Uterus (tissue), 4 donors: ENCODE measurements around the gene RMI2. TPM values are rescaled to one million over a fixed set of nuclear protein-coding genes. Genes with fewer than 3 reads are reported as not detected.

ENCODE experiments used
- DNase-seq, 2 donors: peaks; one replicate each; pipeline ENCODE4 v3.0.0-alpha.2; 2019 to 2020
- H3K27ac ChIP-seq, 2 donors: fragments of 200-600 bp; sonication (generic); 1 replicate in 1 of 2; 2 replicates in 1 of 2; pipeline ENCODE4 v1.5.1; 2016 to 2018
- H3K27me3 ChIP-seq, 2 donors: fragments of 200-600 bp; sonication (generic); one replicate each; pipeline ENCODE4 v1.5.1; 2018 to 2019; ENCODE audit warnings: control low read depth in 1 of 2
- H3K36me3 ChIP-seq, 2 donors: fragments of 200-600 bp; sonication (generic); one replicate each; pipeline ENCODE4 v1.5.1; 2019; ENCODE audit warnings: control low read depth in 1 of 2
- H3K4me1 ChIP-seq, 2 donors: fragments of 200-600 bp; sonication (generic); one replicate each; pipeline ENCODE4 v1.5.1; 2018 to 2019; ENCODE audit warnings: control low read depth in 1 of 2
- H3K4me3 ChIP-seq, 2 donors: fragments of 200-600 bp; sonication (generic); 1 replicate in 1 of 2; 2 replicates in 1 of 2; pipeline ENCODE4 v1.5.1; 2018 to 2019; ENCODE audit warnings: mild to moderate bottlenecking in 1 of 2
- H3K9me3 ChIP-seq, 2 donors: fragments of 200-600 bp; sonication (generic); one replicate each; pipeline ENCODE4 v1.5.1; 2019; ENCODE audit warnings: control low read depth in 1 of 2
- POLR2A ChIP-seq, 2 donors: fragments of 450-650 bp; IDR thresholded peaks; one replicate each; pipeline ENCODE4 v1.6.1; 2016; ENCODE audit warnings: antibody characterized with exemption in 2 of 2, mild to moderate bottlenecking in 1 of 2, moderate library complexity in 1 of 2
- intact Hi-C: fragments of 100-400 bp; cut with DNase I; formaldehyde crosslinking; loops from one replicate; pipeline ENCODE4 v1.15.1; 2023; ENCODE audit warnings: low total_unique reads
- total RNA-seq, 4 donors: library from RNA; depleted of rRNA in 3 of 4; stranded (reverse); fragments of >200 nt in 3 of 4; gene quantifications; one replicate each; pipeline versions ENCODE4 v1.1.0 to v1.2.4, GENCODE V29; 2014 to 2023
- TF ChIP-seq, protein P1 (sequence below), 4 experiments: fragments of 200-600 bp in 2 of 4; fragments of 450-650 bp in 2 of 4; sonication (generic) in 2 of 4; IDR thresholded peaks; one replicate each; pipeline ENCODE4 v1.5.1; 2016 to 2019; ENCODE audit warnings: antibody characterized with exemption in 4 of 4, mild to moderate bottlenecking in 2 of 4, moderate library complexity in 1 of 4
- donor health status: DM: yes; HTN: yes; CAD: no.

RMI2 gene
- total RNA-seq, 4 donors from 2014 or later: 0.49 to 15.3 TPM; not detected in 2

DNA sequence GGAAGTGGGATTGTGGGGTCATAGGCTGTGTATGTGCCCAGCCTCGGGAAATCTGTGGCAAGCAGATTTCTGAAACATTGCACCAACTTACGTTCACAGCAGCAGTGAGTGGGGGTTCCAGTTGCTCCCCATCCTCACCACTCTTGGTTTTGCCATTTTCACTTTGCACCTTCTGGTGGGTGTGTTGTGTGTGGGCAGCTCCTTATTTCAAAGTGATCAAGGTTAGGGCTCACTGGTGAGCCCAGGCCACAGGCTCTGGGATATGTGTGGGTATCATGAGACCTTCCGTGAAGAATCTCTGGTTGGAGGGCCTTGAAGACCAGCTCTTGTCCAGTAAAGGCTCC is 34.7 kb upstream of the RMI2 start:
- intact Hi-C loops: no loop called here
- Histone ChIP-seq H3K9me3 (no peaks in the 10 kb centered on the region), H3K27ac (peak overlapping the region in 1 of 2 donors; percentile 18), H3K4me1 (no peaks in the 10 kb centered on the region), H3K4me3 (no peak overlapping the region), H3K27me3 (no peaks in the 10 kb centered on the region), H3K36me3 (no peaks in the 10 kb centered on the region)
- TF ChIP-seq POLR2A (IDR thresholded peaks at IDR 0.05): no peak
- TF ChIP-seq, protein P1, sequence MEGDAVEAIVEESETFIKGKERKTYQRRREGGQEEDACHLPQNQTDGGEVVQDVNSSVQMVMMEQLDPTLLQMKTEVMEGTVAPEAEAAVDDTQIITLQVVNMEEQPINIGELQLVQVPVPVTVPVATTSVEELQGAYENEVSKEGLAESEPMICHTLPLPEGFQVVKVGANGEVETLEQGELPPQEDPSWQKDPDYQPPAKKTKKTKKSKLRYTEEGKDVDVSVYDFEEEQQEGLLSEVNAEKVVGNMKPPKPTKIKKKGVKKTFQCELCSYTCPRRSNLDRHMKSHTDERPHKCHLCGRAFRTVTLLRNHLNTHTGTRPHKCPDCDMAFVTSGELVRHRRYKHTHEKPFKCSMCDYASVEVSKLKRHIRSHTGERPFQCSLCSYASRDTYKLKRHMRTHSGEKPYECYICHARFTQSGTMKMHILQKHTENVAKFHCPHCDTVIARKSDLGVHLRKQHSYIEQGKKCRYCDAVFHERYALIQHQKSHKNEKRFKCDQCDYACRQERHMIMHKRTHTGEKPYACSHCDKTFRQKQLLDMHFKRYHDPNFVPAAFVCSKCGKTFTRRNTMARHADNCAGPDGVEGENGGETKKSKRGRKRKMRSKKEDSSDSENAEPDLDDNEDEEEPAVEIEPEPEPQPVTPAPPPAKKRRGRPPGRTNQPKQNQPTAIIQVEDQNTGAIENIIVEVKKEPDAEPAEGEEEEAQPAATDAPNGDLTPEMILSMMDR (IDR thresholded peaks at IDR 0.05): no peak
- no peak for DNase-seq

DNA sequence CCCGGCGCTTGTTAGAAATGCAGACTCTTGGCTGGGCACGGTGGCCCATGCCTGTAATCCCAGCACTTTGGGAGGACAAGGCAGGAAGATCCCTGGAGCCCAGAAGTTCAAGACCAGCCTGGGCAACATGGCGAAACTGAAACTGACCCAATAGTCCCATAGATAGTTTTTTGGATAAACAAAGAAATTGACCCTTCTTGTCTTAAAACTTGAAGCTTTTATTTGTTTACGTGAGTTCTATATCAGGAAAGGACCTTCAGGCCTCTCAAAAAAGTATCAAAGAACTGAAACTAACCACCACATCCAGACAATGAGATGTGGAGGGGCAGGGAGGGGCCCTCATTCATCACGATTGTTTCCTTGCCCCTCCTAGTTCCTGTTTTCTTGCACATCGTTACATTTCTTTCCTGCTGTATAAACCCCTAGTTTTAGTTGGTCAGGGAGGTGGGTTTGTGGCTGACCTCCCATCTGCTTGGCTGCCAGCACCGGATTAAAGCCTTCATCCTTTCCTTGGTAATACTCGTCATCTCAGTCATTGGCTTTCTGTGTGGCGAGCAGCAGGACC is 34.2 kb upstream of the RMI2 start:
- intact Hi-C loops: no loop called here

GRCh38 chr16:11312718-11313492 is 32.4 kb upstream of the RMI2 start:
- Histone ChIP-seq H3K27ac (peak overlapping the region; percentile 16 to 43), H3K9me3 (no peaks in the 10 kb centered on the region), H3K4me3 (no peak overlapping the region), H3K36me3 (no peaks in the 10 kb centered on the region), H3K27me3 (no peaks in the 10 kb centered on the region), H3K4me1 (no peaks in the 10 kb centered on the region)
- intact Hi-C loops: no loop called here
- TF ChIP-seq POLR2A (IDR thresholded peaks at IDR 0.05): no peak
- TF ChIP-seq, protein P1 (IDR thresholded peaks at IDR 0.05): no peak
- peak in 1 of 2 donors; percentile 43 for DNase-seq

More for the DNA sequence above, 34.2 kb upstream of the RMI2 start:
- TF ChIP-seq, protein P1 (IDR thresholded peaks at IDR 0.05): no peak
- TF ChIP-seq POLR2A (IDR thresholded peaks at IDR 0.05): no peak
- Histone ChIP-seq H3K36me3 (no peaks in the 10 kb centered on the region), H3K27ac (peak overlapping the region in 1 of 2 donors; percentile 18), H3K4me1 (no peaks in the 10 kb centered on the region), H3K27me3 (no peaks in the 10 kb centered on the region), H3K9me3 (no peaks in the 10 kb centered on the region), H3K4me3 (no peak overlapping the region)
- no peak for DNase-seq

DNA sequence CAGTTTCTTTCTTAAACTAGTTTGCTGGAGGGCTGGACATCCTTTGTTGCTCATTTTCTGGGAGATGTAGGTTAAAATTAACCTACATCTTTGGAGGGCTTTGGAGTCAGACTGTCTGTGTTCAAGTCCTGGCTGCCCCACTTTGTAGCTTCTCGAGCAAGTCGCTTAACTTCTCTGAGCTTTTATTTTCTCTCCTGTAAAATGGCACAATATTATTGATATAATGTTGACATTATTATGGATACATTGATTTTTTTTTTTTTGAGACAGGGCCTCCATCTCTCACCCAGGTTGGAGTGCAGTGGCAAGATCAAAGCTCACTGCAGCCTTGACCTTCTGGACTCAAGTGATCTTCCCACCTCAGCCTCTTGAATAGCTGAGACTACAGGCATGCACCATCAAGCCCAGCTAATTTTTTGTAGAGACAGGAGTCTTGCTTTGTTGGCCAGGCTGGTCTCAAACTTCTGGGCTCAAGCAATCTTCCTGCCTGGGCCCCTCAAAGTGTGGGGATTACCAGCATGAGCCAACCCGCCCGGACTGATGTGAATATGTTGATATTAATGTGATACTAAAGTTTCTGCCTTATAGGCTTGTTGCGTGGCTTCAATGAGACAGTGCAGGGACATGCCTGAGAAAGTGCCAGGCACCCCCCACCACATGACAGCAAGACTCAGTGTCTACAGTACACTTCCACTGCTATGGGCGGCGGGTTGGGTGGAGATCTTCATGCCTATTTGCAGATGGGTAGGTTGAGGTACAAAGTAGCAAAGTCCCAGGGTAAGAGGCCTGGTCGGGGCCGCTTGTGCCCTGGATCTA is 31.6 kb upstream of the RMI2 start:
- TF ChIP-seq, protein P1 (IDR thresholded peaks at IDR 0.05): no peak
- no peak for TF ChIP-seq POLR2A (IDR thresholded peaks at IDR 0.05)
- no peak overlapping the region for H3K4me3 ChIP-seq
- no peaks in the 10 kb centered on the region for H3K27me3 ChIP-seq
- DNase-seq: no peak
- no peaks in the 10 kb centered on the region for H3K9me3 ChIP-seq
- intact Hi-C loops: no loop called here
- no peaks in the 10 kb centered on the region for H3K36me3 ChIP-seq
- H3K4me1 ChIP-seq: no peaks in the 10 kb centered on the region
- peak overlapping the region in 1 of 2 donors; percentile 2 for H3K27ac ChIP-seq
